HepG2 (cell line): ENCODE data around the gene TOM1L2. TPM values are rescaled to one million over a fixed set of nuclear protein-coding genes. Genes with fewer than 3 reads are reported as not detected.

Experiments used
- ATAC-seq: fragments of 200-7000 bp; cut with Tn5 transposase; 3 replicates; pipeline ENCODE4 v1.9.1; 2020; ENCODE audit warnings: mild to moderate bottlenecking, moderate library complexity
- BruUV-seq: library from RNA; stranded (reverse); fragments of 400-500 nt; replicated peaks from 2 replicates; lab custom pipeline; 2021; lab: Mats Ljungman, UMichigan
- CTCF ChIA-PET: fragments of 300-600 bp; formaldehyde crosslinking; extraction: SDS; loops from one replicate; lab custom pipeline; 2021; ENCODE audit warnings: low total read pairs, inconsistent platforms, low intra/inter-chr PET ratio; lab: Yijun Ruan, JAX
- POLR2A ChIA-PET: fragments of 350-600 bp; sonication (Branson Sonifier 250); formaldehyde crosslinking; loops from one replicate; lab custom pipeline; 2020; ENCODE audit warnings: antibody characterized with exemption, inconsistent platforms; lab: Yijun Ruan, JAX
- DNase-seq: peaks from one replicate; pipeline ENCODE4 v3.0.0-alpha.2; 2015; ENCODE audit warnings: low spot score
- FAIRE-seq: peaks from 3 replicates; lab custom pipeline; 2011; peaks lifted over from hg19 to GRCh38; lab: Jason Lieb, UNC
- H2AFZ ChIP-seq: one replicate; pipeline ENCODE4 v1.6.1; 2011; ENCODE audit warnings: low read length, inconsistent platforms
- H3K27ac ChIP-seq: fragments of 300-600 bp; 3 replicates; pipeline ENCODE4 v1.8.0; 2011; ENCODE audit warnings: mixed run types, mild to moderate bottlenecking, mixed read lengths, low read length, inconsistent platforms; ENCODE audit not compliant: insufficient read depth; ENCODE audit errors: extremely low read length
- H3K27me3 ChIP-seq, 2 experiments: fragments of 200-600 bp in 1 of 2; 2 replicates in 1 of 2; 3 replicates in 1 of 2; pipeline versions ENCODE4 v1.6.0 to v1.8.0; 2011; ENCODE audit warnings: low read length in 2 of 2, mild to moderate bottlenecking in 2 of 2, moderate library complexity in 2 of 2, inconsistent platforms in 1 of 2; ENCODE audit not compliant: insufficient read depth in 2 of 2, control insufficient read depth in 1 of 2
- H3K36me3 ChIP-seq, 2 experiments: fragments of 200-600 bp in 1 of 2; replicated peaks in 1 of 2; 2 replicates in 1 of 2; 3 replicates in 1 of 2; pipeline versions ENCODE4 v1.5.1 to v1.8.0; 2011; ENCODE audit warnings: low read length in 2 of 2, inconsistent platforms in 1 of 2; ENCODE audit not compliant: insufficient read depth in 2 of 2, control insufficient read depth in 1 of 2
- H3K4me1 ChIP-seq: 2 replicates; pipeline ENCODE4 v1.5.1; 2012; ENCODE audit warnings: low read length, inconsistent platforms; ENCODE audit not compliant: insufficient read depth
- H3K4me2 ChIP-seq: 2 replicates; pipeline ENCODE4 v1.6.0; 2011; ENCODE audit warnings: low read depth, low read length, inconsistent platforms
- H3K4me3 ChIP-seq, 3 experiments: fragments of 200-600 bp in 1 of 3; sonication (generic), shearing (Covaris generic) in 1 of 3; replicated peaks in 1 of 3; 2 replicates each; pipeline ENCODE4 v1.5.1; 2011 to 2016; ENCODE audit warnings: low read length in 3 of 3, inconsistent platforms in 2 of 3, low read depth in 2 of 3, mild to moderate bottlenecking in 2 of 3, control low read depth in 1 of 3, mixed read lengths in 1 of 3; ENCODE audit not compliant: insufficient read depth in 1 of 3
- H3K79me2 ChIP-seq: one replicate; pipeline ENCODE4 v1.6.1; 2011; ENCODE audit warnings: low read length, inconsistent platforms; ENCODE audit not compliant: insufficient read depth
- H3K9ac ChIP-seq: 2 replicates; pipeline ENCODE4 v1.6.0; 2011; ENCODE audit warnings: mild to moderate bottlenecking, low read depth, low read length, inconsistent platforms; ENCODE audit not compliant: insufficient read depth
- H3K9me3 ChIP-seq: 2 replicates; pipeline ENCODE4 v1.5.1; 2012; ENCODE audit warnings: mild to moderate bottlenecking, low read length
- H4K20me1 ChIP-seq: 2 replicates; pipeline ENCODE4 v1.6.0; 2011; ENCODE audit warnings: inconsistent platforms, mild to moderate bottlenecking, low read length, moderate library complexity; ENCODE audit not compliant: insufficient read depth
- BHLHE40 ChIP-seq: IDR thresholded peaks from 2 replicates; pipeline ENCODE4 v1.6.1; 2011; ENCODE audit warnings: low read length, improper control_type of control experiment
- CCAR2 ChIP-seq: fragments of 200-400 bp; formaldehyde crosslinking; optimal IDR thresholded peaks from 2 replicates; pipeline ENCODE3; 2018; ENCODE audit warnings: low read depth, mild to moderate bottlenecking, low read length, moderate library complexity
- CTCF ChIP-seq: sonication (generic); formaldehyde crosslinking; IDR thresholded peaks from 2 replicates; pipeline ENCODE4 v1.5.0; 2020; ENCODE audit warnings: mild to moderate bottlenecking, missing genetic modification reagents, moderate library complexity
- FOSL2 ChIP-seq: sonication (generic); formaldehyde crosslinking; IDR thresholded peaks from 2 replicates; pipeline ENCODE4 v1.4.0; 2020; ENCODE audit warnings: missing genetic modification reagents
- TBX2 ChIP-seq: sonication (generic); formaldehyde crosslinking; IDR thresholded peaks from 2 replicates; pipeline ENCODE4 v1.5.0; 2020; ENCODE audit warnings: missing genetic modification reagents, mild to moderate bottlenecking, borderline replicate concordance
- TRIM24 ChIP-seq: sonication (generic); formaldehyde crosslinking; IDR thresholded peaks from 2 replicates; pipeline ENCODE4 v1.8.0; 2022; ENCODE audit warnings: mild to moderate bottlenecking, missing genetic modification reagents
- ZMYM3 ChIP-seq: sonication (generic); formaldehyde crosslinking; IDR thresholded peaks from 2 replicates; pipeline ENCODE4 v1.5.1; 2020; ENCODE audit warnings: mild to moderate bottlenecking, missing genetic modification reagents
- ZNF687 ChIP-seq: sonication (generic); formaldehyde crosslinking; IDR thresholded peaks from 2 replicates; pipeline ENCODE4 v1.5.1; 2020; ENCODE audit warnings: mild to moderate bottlenecking, missing genetic modification reagents, moderate library complexity
- ZNF768 ChIP-seq: sonication (generic); formaldehyde crosslinking; IDR thresholded peaks from 2 replicates; pipeline ENCODE4 v1.4.0; 2020; ENCODE audit warnings: missing genetic modification reagents
- ZNF770 ChIP-seq: sonication (generic); formaldehyde crosslinking; IDR thresholded peaks from 2 replicates; pipeline ENCODE4 v1.5.0; 2020; ENCODE audit warnings: mild to moderate bottlenecking, missing genetic modification reagents
- WGBS: methylation state at CpG from one replicate; pipeline ENCODE4 v1.1.6; 2017; ENCODE audit warnings: low lambda C conversion rate; 5-methylcytosine and 5-hydroxymethylcytosine counted together
- in situ Hi-C: cut with HindIII; loops from 2 replicates; pipeline ENCODE4 v1.10.0; 2017; ENCODE audit warnings: low pct_unique_long_range_greater_than_20kb; ENCODE audit not compliant: extremely low pct_ligation_motif_present
- intact Hi-C: fragments of 100-400 bp; cut with micrococcal nuclease; formaldehyde crosslinking; loops from one replicate; pipeline ENCODE4 v1.10.0; 2022; ENCODE audit not compliant: unreplicated experiment
- polyA plus RNA-seq, 8 experiments: library from polyadenylated mRNA; depleted of rRNA in 3 of 8; stranded (reverse) in 7 of 8; unstranded in 1 of 8; fragments of >200 nt; fragmentation: Illumina TruSeq in 4 of 8; extraction: Trizol in 4 of 8; gene quantifications; 2 replicates each; pipeline versions ENCODE4 v1.2.1 to v1.2.3, GENCODE V29; 2011 to 2016; ENCODE audit warnings: low read depth in 4 of 8, missing spikeins in 1 of 8, mixed read lengths in 1 of 8; ENCODE audit not compliant: insufficient read depth in 1 of 8
- total RNA-seq, 5 experiments: library from RNA; depleted of rRNA; stranded (reverse); fragments of >200 nt; fragmentation: Illumina TruSeq; extraction: Trizol; gene quantifications; 2 replicates each; pipeline ENCODE4 v1.2.3, GENCODE V29; 2016; ENCODE audit warnings: low read depth in 1 of 5

TOM1L2 gene
- total and polyA plus RNA-seq, 2 of the 13 experiments (the other 11 are each of a cell fraction or from before 2014, with no cell fraction given) = 4.7 to 7.4 TPM

GRCh38 chr17:17999364-18000029 is 27.3 kb upstream of the TOM1L2 start:
- ATAC-seq (peak; percentile 66), DNase-seq (peak; percentile 21), FAIRE-seq (no peak)
- BruUV-seq = no TSS peak
- no peaks in the 10 kb centered on the region for H3K79me2 ChIP-seq
- TF ChIP-seq CTCF (0 out of 2 replicates have a peak, but pooled peaks have one; percentile 3), TRIM24 (CRISPR knock-in tag) (0 out of 2 replicates have a peak, but pooled peaks have one; percentile 33), ZMYM3 (CRISPR knock-in tag) (0 out of 2 replicates have a peak, but pooled peaks have one; percentile 18), ZNF687 (CRISPR knock-in tag) (0 out of 2 replicates have a peak, but pooled peaks have one; percentile 16), BHLHE40 (peak; percentile 81), ZNF770 (CRISPR knock-in tag) (no peak), FOSL2 (peak; percentile 36; the same call in 1 of the 2 replicates), TBX2 (CRISPR knock-in tag) (0 out of 2 replicates have a peak, but pooled peaks have one; percentile 25), CCAR2 (no peak), ZNF768 (CRISPR knock-in tag) (peak; percentile 10; the same call in 1 of the 2 replicates)
- no peaks in the 10 kb centered on the region for H3K9me3 ChIP-seq
- peaks cover 34% of the 10 kb centered on the region for H3K4me1 ChIP-seq
- H3K4me3 ChIP-seq = no peak overlapping the region
- no peak overlapping the region for H3K27ac ChIP-seq
- CTCF ChIA-PET = no interaction called here
- no peak overlapping the region for H3K9ac ChIP-seq
- WGBS = 52% methylated on average over 9 of the region's 9 CpGs
- H4K20me1 ChIP-seq = no peaks in the 10 kb centered on the region
- no peaks in the 10 kb centered on the region for H3K36me3 ChIP-seq
- peak overlapping the region; percentile 36 for H3K4me2 ChIP-seq
- intact Hi-C loops (no loop called here), in situ Hi-C loops (loop anchor here (25.0 kb wide), 1 partner anchor 113 kb away; the partner anchor contains the start of gene MYO15A)
- POLR2A ChIA-PET = no interaction called here
- no peak overlapping the region for H2AFZ ChIP-seq
- 0 out of 5 replicates have a peak, but pooled peaks cover 0 to 10% of the 10 kb centered on the region in 2 experiments for H3K27me3 ChIP-seq
